Measurements from ENCODE around the gene ZFP90.
"Not testable (repeated sequence)": the region's sequence is repeated elsewhere in the genome, so short reads cannot be mapped to it uniquely, and the experiment has no call there.

ZFP90 gene

DNA sequence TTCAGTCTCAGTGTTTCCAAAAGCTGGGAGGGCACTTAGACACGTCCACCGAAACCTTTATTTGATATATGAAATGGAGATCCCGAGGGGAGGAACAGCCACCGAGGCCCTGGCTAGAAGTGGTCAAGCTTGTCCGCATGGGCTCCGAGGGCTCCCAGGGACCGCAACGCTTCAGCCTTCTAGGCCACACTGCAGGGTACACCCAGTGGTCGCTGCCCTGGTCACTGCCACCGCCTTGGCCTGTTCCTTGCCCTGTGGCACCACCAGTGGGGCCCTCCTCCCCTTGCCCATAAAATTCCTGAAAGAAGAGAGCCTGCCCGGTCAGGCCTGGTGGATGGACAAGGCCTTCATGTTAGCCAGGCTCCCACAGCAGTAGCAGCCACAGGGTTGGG is 46.9 kb upstream of the ZFP90 start:
- Histone ChIP-seq H2AFZ (ENCODE audit: low read depth) (no peak overlapping the region), H3K4me3 (IDR thresholded peaks at IDR 0.05; ENCODE audit: insufficient read depth, low read depth, low read length) (no peak overlapping the region), H3K9ac (no peak overlapping the region), H3K4me1 (ENCODE audit: low read depth, poor library complexity, severe bottlenecking) (no peaks in the 10 kb centered on the region), H3K27me3 (ENCODE audit: insufficient read depth, low read depth) (no peaks in the 10 kb centered on the region), H3K36me3 (ENCODE audit: insufficient read depth) (no peaks in the 10 kb centered on the region), H4K20me1 (ENCODE audit: insufficient read depth) (no peaks in the 10 kb centered on the region), H3K27ac (no peak overlapping the region), H3K79me2 (ENCODE audit: insufficient read depth, low read depth) (no peaks in the 10 kb centered on the region), H3K4me2 (no peak overlapping the region)
- TF ChIP-seq, protein P1, sequence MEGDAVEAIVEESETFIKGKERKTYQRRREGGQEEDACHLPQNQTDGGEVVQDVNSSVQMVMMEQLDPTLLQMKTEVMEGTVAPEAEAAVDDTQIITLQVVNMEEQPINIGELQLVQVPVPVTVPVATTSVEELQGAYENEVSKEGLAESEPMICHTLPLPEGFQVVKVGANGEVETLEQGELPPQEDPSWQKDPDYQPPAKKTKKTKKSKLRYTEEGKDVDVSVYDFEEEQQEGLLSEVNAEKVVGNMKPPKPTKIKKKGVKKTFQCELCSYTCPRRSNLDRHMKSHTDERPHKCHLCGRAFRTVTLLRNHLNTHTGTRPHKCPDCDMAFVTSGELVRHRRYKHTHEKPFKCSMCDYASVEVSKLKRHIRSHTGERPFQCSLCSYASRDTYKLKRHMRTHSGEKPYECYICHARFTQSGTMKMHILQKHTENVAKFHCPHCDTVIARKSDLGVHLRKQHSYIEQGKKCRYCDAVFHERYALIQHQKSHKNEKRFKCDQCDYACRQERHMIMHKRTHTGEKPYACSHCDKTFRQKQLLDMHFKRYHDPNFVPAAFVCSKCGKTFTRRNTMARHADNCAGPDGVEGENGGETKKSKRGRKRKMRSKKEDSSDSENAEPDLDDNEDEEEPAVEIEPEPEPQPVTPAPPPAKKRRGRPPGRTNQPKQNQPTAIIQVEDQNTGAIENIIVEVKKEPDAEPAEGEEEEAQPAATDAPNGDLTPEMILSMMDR (conservative IDR thresholded peaks at IDR 0.05; ENCODE audit: low read depth, low read length), result no peak

- Histone ChIP-seq H3K79me2 (ENCODE audit: insufficient read depth, low read depth) (no peaks in the 10 kb centered on the region), H4K20me1 (ENCODE audit: insufficient read depth) (no peaks in the 10 kb centered on the region), H3K9ac (no peak overlapping the region), H2AFZ (ENCODE audit: low read depth) (no peak overlapping the region), H3K36me3 (ENCODE audit: insufficient read depth) (no peaks in the 10 kb centered on the region), H3K27me3 (ENCODE audit: insufficient read depth, low read depth) (no peaks in the 10 kb centered on the region), H3K4me1 (ENCODE audit: low read depth, poor library complexity, severe bottlenecking) (no peaks in the 10 kb centered on the region), H3K4me2 (no peak overlapping the region), H3K27ac (no peak overlapping the region), H3K4me3 (IDR thresholded peaks at IDR 0.05; ENCODE audit: insufficient read depth, low read depth, low read length) (no peak overlapping the region)
- TF ChIP-seq, protein P1 (conservative IDR thresholded peaks at IDR 0.05; ENCODE audit: low read depth, low read length), result no peak
Measured at GRCh38 chr16:68492543-68493411, 46.3 kb upstream of the ZFP90 start.

DNA sequence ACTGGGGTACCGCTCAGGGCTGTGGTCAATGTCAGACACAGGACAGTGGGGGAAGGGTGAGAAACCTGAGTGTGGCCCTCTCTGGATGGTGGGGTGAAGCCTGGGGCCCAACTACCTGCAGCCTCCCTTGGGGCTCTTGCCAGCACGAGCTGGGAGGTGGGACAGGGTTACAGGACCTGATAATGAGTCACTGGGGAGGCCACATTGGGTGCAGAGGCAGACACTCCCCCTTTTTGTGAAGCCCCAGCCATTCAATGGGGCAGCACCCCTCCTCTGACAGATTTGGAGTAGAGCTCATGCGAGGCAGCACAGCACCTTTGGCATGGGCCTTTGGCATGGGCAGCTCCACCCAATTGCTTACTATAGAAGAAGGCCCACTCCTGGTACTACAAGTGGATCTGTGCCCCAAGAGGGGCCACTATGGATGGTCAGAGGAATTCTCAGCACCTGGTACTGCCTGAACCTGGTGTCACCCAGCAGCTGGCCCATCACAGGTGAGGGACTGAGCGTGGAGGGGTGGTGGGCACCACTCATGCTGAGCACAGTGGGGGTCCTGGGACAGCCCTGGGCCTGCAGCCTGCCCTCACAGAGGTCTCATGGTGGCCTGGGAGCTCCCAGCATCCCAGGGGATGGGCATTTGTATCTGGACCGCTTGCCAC is 45.5 kb upstream of the ZFP90 start:
- Histone ChIP-seq H4K20me1 (ENCODE audit: insufficient read depth) (no peaks in the 10 kb centered on the region), H3K27me3 (ENCODE audit: insufficient read depth, low read depth) (no peaks in the 10 kb centered on the region), H3K27ac (no peak overlapping the region), H3K36me3 (ENCODE audit: insufficient read depth) (no peaks in the 10 kb centered on the region), H3K79me2 (ENCODE audit: insufficient read depth, low read depth) (no peaks in the 10 kb centered on the region), H2AFZ (ENCODE audit: low read depth) (no peak overlapping the region), H3K4me2 (no peak overlapping the region), H3K4me1 (ENCODE audit: low read depth, poor library complexity, severe bottlenecking) (no peaks in the 10 kb centered on the region), H3K4me3 (IDR thresholded peaks at IDR 0.05; ENCODE audit: insufficient read depth, low read depth, low read length) (no peak overlapping the region), H3K9ac (no peak overlapping the region)
- TF ChIP-seq, protein P1 (conservative IDR thresholded peaks at IDR 0.05; ENCODE audit: low read depth, low read length), result no peak

DNA sequence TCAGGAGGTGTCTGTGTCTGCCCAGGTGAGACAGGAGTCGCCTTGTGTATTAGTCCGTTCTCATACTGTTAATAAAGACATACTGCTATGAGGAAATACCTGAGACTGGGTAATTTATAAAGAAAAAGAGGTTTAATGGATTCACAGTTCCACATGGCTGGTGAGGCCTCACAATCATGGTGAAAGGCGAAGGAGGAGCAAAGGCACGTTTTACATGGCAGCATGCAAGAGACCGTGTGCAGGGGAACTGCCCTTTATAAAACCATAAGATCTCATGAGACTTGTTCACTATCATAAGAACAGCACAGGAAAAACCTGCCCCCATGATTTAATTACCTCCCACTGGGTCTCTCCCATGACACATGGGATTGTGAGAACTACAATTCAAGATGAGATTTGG is 44.8 kb upstream of the ZFP90 start:
- not testable (repeated sequence) for H3K36me3 ChIP-seq (ENCODE audit: insufficient read depth); H3K4me2 ChIP-seq; H4K20me1 ChIP-seq (ENCODE audit: insufficient read depth); H3K9ac ChIP-seq; H2AFZ ChIP-seq (ENCODE audit: low read depth); H3K4me1 ChIP-seq (ENCODE audit: low read depth, poor library complexity, severe bottlenecking); H3K27me3 ChIP-seq (ENCODE audit: insufficient read depth, low read depth); H3K4me3 ChIP-seq (IDR thresholded peaks at IDR 0.05; ENCODE audit: insufficient read depth, low read depth, low read length); H3K27ac ChIP-seq; H3K79me2 ChIP-seq (ENCODE audit: insufficient read depth, low read depth)

GRCh38 chr16:68496689-68497088 is 42.4 kb upstream of the ZFP90 start:
- Histone ChIP-seq H2AFZ (ENCODE audit: low read depth) (no peak overlapping the region), H3K9ac (no peak overlapping the region), H3K79me2 (ENCODE audit: insufficient read depth, low read depth) (no peaks in the 10 kb centered on the region), H3K4me1 (ENCODE audit: low read depth, poor library complexity, severe bottlenecking) (no peaks in the 10 kb centered on the region), H3K27ac (no peak overlapping the region), H3K27me3 (ENCODE audit: insufficient read depth, low read depth) (no peaks in the 10 kb centered on the region), H3K4me3 (IDR thresholded peaks at IDR 0.05; ENCODE audit: insufficient read depth, low read depth, low read length) (no peak overlapping the region), H3K36me3 (ENCODE audit: insufficient read depth) (no peaks in the 10 kb centered on the region), H3K4me2 (no peak overlapping the region), H4K20me1 (ENCODE audit: insufficient read depth) (no peaks in the 10 kb centered on the region)
- TF ChIP-seq, protein P1 (conservative IDR thresholded peaks at IDR 0.05; ENCODE audit: low read depth, low read length), result no peak

Measured in KMS-11 (cell line).